ENCODE data around the gene ICA1.
A peak's percentile ranks its signal among the peaks of the same experiment; 100 is the strongest.

The ICA1 gene

GRCh38 chr7:8211725-8212096, 50.3 kb downstream of the ICA1 start:
- Histone ChIP-seq H3K4me3 (no peak overlapping the region), H3K27ac (no peak overlapping the region), H3K9me3 (ENCODE audit: low read depth, low read length) (no peaks in the 10 kb centered on the region), H3K36me3 (ENCODE audit: insufficient read depth, low read length) (no peaks in the 10 kb centered on the region), H3K9ac (ENCODE audit: insufficient read length) (no peak overlapping the region)
- TF ChIP-seq FOXP2 (optimal IDR thresholded peaks at IDR 0.05; ENCODE audit: control extremely low read depth, extremely low read length, insufficient read depth) (no peak), POLR2AphosphoS5 (IDR thresholded peaks at IDR 0.05; ENCODE audit: borderline replicate concordance, low read depth, low read length) (no peak), EZH2 (IDR thresholded peaks at IDR 0.05) (no peak)
- DNase-seq (ENCODE audit: low read depth, low spot score): no peak

DNA sequence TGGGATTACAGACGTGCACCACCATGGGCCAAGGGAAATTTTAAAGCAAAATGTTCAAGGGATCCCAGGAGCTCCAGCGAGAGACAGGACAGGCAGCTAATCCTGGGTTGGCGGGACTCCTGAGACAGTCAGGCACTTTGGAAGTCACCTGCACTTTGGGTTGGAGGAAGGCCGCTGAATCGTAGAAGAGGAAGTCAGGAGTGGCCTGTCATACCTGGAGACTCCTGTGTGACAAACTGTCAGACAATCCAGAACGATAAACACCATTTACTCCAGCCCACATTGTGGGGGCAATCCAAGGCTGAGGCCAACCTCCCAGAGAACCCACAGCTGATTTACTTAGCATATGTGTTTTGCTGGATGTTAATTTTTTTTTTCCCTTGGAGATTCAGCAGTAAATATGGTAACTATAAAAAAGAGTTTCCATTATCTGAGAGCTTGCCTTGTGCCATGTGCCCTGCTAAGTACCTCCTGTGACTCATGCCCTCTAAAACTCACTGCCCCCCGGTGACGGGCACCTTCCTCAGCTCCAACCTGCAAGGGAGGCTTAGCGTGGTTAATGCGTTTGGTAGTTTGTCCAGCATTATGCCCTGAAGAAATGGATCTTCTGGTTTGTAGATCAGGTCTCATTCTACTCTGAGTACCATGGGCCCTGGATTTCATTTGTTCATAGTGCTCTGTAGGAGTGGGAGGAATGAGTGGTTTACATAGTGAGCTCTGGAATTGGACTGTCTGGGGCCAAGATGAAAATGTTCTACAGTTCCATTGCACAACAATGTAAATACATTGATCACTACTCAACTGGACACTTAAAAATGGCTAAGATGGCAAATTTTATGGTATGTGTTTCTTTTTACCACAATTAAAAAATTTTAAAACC, 50.9 kb downstream of the ICA1 start:
- Histone ChIP-seq H3K27ac (no peak overlapping the region), H3K9ac (ENCODE audit: insufficient read length) (no peak overlapping the region), H3K4me3 (no peak overlapping the region), H3K36me3 (ENCODE audit: insufficient read depth, low read length) (no peaks in the 10 kb centered on the region), H3K9me3 (ENCODE audit: low read depth, low read length) (no peaks in the 10 kb centered on the region)
- TF ChIP-seq POLR2AphosphoS5 (IDR thresholded peaks at IDR 0.05; ENCODE audit: borderline replicate concordance, low read depth, low read length) (no peak), FOXP2 (optimal IDR thresholded peaks at IDR 0.05; ENCODE audit: control extremely low read depth, extremely low read length, insufficient read depth) (no peak), EZH2 (IDR thresholded peaks at IDR 0.05) (no peak)
- DNase-seq (ENCODE audit: low read depth, low spot score): no peak

GRCh38 chr7:8209353-8209752, 52.6 kb downstream of the ICA1 start:
- DNase-seq (ENCODE audit: low read depth, low spot score): no peak
- Histone ChIP-seq H3K9ac (ENCODE audit: insufficient read length) (no peak overlapping the region), H3K36me3 (ENCODE audit: insufficient read depth, low read length) (no peaks in the 10 kb centered on the region), H3K27ac (no peak overlapping the region), H3K4me3 (no peak overlapping the region), H3K9me3 (ENCODE audit: low read depth, low read length) (no peaks in the 10 kb centered on the region)
- TF ChIP-seq FOXP2 (optimal IDR thresholded peaks at IDR 0.05; ENCODE audit: control extremely low read depth, extremely low read length, insufficient read depth): no peak
- TF ChIP-seq POLR2AphosphoS5 (IDR thresholded peaks at IDR 0.05; ENCODE audit: borderline replicate concordance, low read depth, low read length): no peak
- no peak for TF ChIP-seq EZH2 (IDR thresholded peaks at IDR 0.05)

GRCh38 chr7:8208816-8209215, 53.2 kb downstream of the ICA1 start:
- TF ChIP-seq FOXP2 (optimal IDR thresholded peaks at IDR 0.05; ENCODE audit: control extremely low read depth, extremely low read length, insufficient read depth) (no peak), POLR2AphosphoS5 (IDR thresholded peaks at IDR 0.05; ENCODE audit: borderline replicate concordance, low read depth, low read length) (no peak), EZH2 (IDR thresholded peaks at IDR 0.05) (no peak)
- DNase-seq (ENCODE audit: low read depth, low spot score): no peak
- H3K9ac ChIP-seq (ENCODE audit: insufficient read length): no peak overlapping the region
- H3K36me3 ChIP-seq (ENCODE audit: insufficient read depth, low read length): no peaks in the 10 kb centered on the region
- no peak overlapping the region for H3K4me3 ChIP-seq
- H3K27ac ChIP-seq: no peak overlapping the region
- H3K9me3 ChIP-seq (ENCODE audit: low read depth, low read length): no peaks in the 10 kb centered on the region

DNA sequence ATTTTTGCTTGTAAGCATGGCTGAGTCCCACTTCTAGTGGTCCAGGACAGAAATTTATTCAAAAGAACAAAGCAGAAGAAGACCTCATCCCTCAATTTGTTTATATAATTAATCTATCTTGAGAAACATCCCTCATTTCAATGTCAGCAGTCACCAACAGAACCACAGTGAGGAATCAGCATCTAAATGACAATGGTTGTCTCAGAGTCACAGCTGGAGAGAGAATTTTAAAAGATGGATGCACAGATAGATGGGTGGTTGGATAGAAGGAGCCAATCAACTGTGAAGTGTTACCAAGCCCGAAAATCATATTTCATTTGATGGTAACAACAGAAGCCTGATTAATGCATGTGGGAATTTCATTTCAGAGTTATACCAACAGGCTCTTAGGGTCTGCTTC, 55.0 kb downstream of the ICA1 start:
- no peak overlapping the region for H3K27ac ChIP-seq
- no peak for DNase-seq (ENCODE audit: low read depth, low spot score)
- H3K9me3 ChIP-seq (ENCODE audit: low read depth, low read length): no peaks in the 10 kb centered on the region
- no peak overlapping the region for H3K4me3 ChIP-seq
- no peaks in the 10 kb centered on the region for H3K36me3 ChIP-seq (ENCODE audit: insufficient read depth, low read length)
- TF ChIP-seq EZH2 (IDR thresholded peaks at IDR 0.05) (no peak), FOXP2 (optimal IDR thresholded peaks at IDR 0.05; ENCODE audit: control extremely low read depth, extremely low read length, insufficient read depth) (no peak), POLR2AphosphoS5 (IDR thresholded peaks at IDR 0.05; ENCODE audit: borderline replicate concordance, low read depth, low read length) (no peak)
- H3K9ac ChIP-seq (ENCODE audit: insufficient read length): no peak overlapping the region

- Histone ChIP-seq H3K9ac (ENCODE audit: insufficient read length) (no peak overlapping the region), H3K9me3 (ENCODE audit: low read depth, low read length) (no peaks in the 10 kb centered on the region), H3K4me3 (peak overlapping the region; percentile 57), H3K27ac (peak overlapping the region; percentile 71), H3K36me3 (ENCODE audit: insufficient read depth, low read length) (no peaks in the 10 kb centered on the region)
- TF ChIP-seq POLR2AphosphoS5 (IDR thresholded peaks at IDR 0.05; ENCODE audit: borderline replicate concordance, low read depth, low read length): no peak
- no peak for TF ChIP-seq FOXP2 (optimal IDR thresholded peaks at IDR 0.05; ENCODE audit: control extremely low read depth, extremely low read length, insufficient read depth)
- no peak for TF ChIP-seq EZH2 (IDR thresholded peaks at IDR 0.05)
- no peak for DNase-seq (ENCODE audit: low read depth, low spot score)
Measured at GRCh38 chr7:8205537-8205936, 56.4 kb downstream of the ICA1 start.

DNA sequence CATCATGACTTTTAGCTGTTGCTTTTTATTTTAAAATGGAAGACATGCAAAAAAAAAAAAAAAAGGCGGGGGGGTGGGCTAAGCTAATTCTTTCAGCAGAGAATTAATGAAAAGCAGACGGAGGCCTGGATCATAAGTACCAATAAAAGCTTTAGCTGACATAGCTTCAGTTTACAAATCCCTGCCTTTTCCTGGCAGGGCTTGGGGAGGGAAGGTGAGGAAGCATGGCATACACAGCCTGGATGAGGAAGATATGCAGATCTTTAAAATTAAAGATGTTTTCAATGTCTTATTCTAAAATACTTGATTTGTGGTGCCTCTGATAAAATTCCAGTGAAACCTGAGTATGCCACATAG, 57.0 kb downstream of the ICA1 start:
- Histone ChIP-seq H3K36me3 (ENCODE audit: insufficient read depth, low read length) (no peaks in the 10 kb centered on the region), H3K4me3 (peak overlapping the region; percentile 57), H3K9me3 (ENCODE audit: low read depth, low read length) (no peaks in the 10 kb centered on the region), H3K9ac (ENCODE audit: insufficient read length) (no peak overlapping the region), H3K27ac (peak overlapping the region; percentile 71)
- TF ChIP-seq FOXP2 (optimal IDR thresholded peaks at IDR 0.05; ENCODE audit: control extremely low read depth, extremely low read length, insufficient read depth) (no peak), EZH2 (IDR thresholded peaks at IDR 0.05) (no peak), POLR2AphosphoS5 (IDR thresholded peaks at IDR 0.05; ENCODE audit: borderline replicate concordance, low read depth, low read length) (no peak)
- DNase-seq (ENCODE audit: low read depth, low spot score): peak; percentile 18

GRCh38 chr7:8204339-8205030, 57.5 kb downstream of the ICA1 start:
- DNase-seq (ENCODE audit: low read depth, low spot score): no peak
- H3K9me3 ChIP-seq (ENCODE audit: low read depth, low read length): no peaks in the 10 kb centered on the region
- H3K36me3 ChIP-seq (ENCODE audit: insufficient read depth, low read length): no peaks in the 10 kb centered on the region
- no peak overlapping the region for H3K9ac ChIP-seq (ENCODE audit: insufficient read length)
- TF ChIP-seq POLR2AphosphoS5 (IDR thresholded peaks at IDR 0.05; ENCODE audit: borderline replicate concordance, low read depth, low read length) (no peak), FOXP2 (optimal IDR thresholded peaks at IDR 0.05; ENCODE audit: control extremely low read depth, extremely low read length, insufficient read depth) (no peak), EZH2 (IDR thresholded peaks at IDR 0.05) (no peak)
- H3K4me3 ChIP-seq: peak overlapping the region; percentile 57
- H3K27ac ChIP-seq: peak overlapping the region; percentile 71

Measured in SK-N-MC (cell line).